Stimulated activated naive CD4-positive, alpha-beta T cell (primary cell): ENCODE measurements around the gene CD81.

ENCODE experiments used
- DNase-seq, 6 experiments: peaks; one replicate each; lab custom pipeline; 2025; lab: John Stamatoyannopoulos, UW

Gene CD81

DNA sequence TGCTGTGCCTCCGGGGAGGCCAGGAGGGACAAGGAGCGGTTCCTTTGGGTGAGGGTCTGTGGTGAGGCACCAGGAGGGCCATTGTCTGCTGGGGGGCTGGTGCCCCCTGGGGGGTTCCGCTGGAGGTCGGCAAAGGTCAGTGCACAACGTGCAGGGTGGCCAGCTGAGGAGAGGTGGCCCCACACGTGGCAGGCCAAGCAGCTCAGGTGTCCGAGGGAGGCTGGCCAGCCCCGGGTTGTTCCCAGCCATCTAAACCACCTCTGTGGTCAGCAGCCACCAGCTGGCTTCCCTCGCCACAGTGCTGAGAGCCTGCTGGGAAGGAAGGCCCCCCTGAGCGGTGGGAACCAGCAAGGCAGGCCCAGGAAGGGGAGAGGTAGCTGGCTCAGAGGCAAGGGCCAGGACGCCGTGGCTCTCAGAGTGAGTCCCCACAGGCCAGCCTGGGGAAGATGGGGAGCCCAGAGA, 27.7 kb downstream of the CD81 start:
- DNase-seq, result no peak

DNA sequence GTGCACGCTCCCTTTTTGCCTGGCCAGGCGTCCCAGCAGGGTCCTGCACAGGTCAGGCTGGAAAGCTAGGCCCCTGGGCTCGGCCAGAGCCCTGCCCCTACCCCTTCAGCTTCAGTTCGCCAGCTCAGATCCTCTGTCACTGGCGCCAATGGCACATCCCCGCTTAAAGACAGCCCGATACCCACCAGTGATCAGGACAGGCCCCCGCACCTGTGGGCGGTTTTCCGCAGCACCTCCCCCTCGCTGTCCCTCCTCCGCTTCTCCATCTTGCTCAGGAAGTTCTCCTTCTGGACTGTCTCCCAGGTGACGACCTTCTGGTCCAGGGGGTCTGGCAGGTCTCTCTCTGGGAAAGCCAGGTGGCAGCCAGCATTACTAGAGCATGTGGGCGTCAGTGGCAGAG, 29.3 kb downstream of the CD81 start:
- no peak for DNase-seq

DNA sequence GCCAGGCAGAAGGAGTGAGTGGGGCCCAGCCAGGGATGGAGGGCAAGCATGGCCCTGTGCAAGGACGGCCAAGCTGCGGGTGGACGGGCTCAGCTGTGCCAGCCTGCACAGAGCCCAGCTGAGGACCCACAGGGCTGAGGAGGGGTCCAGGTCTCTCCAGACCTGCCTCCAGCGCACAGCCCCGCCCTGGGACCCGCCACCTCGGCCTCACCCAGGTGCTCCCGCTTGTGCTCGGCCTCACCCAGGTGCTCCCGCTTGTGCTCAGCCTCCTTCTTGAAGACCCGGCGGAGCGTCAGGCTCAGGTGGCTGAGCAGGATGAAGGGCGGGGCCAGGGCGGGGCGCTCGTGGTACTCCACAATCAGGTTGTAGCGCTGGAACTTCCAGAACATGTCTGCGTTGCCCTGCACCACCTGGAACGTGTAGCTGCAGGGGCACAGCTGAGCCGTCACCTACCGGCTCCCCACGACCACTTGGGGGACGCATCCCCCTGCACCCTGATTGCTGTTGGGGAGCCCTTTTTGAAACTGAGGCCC, 29.8 kb downstream of the CD81 start:
- DNase-seq, result no peak

DNA sequence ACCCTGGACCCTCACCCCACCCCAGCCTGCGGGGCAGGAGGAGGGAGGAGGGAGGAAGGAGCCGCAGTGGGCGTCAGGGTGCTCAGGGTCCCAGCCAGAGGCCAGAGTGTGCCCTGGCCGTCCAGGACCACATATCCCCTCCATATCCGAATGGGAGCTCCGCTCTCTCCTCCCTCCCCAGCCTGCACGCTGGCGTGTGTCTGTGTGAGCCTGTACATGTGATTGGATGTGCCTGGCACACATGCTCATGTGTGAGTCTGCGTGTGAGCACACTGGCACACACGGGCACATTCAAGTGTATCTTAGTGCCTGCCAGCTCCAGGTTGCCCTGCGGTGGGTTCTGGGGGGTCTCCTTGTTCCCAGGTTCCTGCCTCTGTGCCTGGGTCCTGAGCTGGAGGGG, 31.6 kb downstream of the CD81 start:
- no peak for DNase-seq

DNA sequence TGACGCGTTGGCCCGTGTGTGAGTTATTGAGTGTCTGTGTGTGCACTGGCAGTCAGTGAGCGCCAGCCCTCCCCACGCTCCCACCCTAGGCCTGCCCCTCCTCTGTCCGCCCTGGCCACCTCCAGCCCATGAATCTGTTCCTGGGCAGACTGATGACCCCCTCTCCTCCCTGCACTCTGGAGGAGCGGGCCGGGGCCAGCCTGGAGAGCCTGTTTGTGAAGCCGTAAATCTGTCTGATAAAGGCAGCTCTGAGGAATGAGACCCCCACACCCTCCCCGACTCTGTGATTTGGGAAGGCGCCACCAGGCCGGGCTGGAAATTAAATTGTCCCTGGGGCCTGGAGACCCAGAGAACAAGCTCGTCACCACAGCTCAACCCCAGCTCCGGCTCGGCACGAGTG, 32.0 kb downstream of the CD81 start:
- DNase-seq, result no peak

DNA sequence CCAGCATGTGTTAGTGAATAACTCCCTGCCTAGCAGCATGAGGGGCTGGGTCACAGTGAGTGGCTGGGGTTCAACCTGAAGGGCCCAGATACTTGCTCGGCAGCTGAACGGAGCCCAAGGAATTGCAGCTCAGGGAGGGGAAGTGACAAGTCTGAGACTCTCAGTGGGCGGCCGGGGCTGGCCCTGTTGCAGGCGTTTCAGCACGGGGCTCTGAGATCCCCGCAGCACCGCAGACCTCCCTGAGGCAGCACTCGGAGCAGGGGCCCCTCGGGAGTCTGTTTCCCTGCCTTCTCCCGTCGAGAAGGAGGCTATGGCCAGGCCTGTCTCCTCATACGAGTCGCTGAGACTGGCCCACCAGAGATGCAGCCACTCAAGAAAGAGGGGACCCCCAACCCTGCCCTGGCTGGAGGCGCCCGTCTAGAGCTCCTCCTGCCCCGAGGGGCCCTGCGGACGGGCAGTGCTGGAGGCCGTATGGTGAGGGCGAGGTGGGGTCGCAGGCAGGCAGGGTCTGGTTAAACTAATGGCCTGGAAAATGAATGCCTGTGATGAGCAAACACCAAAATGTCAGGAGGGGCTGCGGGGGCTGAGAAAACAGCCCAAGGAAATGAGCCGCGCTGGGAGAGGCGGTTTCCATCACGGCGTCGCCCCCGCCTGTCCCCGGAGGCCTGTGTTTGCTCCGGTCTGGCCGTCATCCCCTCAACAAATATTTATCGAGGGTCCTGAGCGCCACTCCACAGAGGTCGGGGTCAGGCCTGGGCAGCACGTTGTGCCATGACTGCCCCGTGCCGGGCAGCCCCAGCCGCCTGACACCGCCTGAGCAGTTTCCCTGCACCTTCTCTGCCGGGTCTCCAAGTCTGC, 32.7 kb downstream of the CD81 start:
- DNase-seq, result no peak

DNA sequence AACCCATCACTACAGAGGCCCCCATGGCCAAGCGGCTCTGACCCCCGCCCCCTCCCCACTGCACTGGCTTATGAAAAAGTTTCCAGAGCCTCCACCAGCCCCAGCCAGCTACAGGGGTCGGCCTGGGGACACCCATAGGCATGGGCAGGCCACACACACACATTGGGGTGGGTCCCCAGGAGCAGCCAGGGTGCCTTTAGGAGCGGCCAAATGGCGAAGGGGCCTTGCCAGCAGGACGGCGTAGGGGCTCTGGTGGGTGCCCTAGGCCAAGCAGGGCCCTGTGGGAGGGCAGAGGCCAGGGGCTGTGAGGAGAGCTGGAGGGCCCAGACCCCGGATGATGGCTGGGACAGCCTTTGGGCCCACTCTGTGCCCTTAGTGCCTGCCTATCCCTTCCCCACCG, 33.5 kb downstream of the CD81 start:
- DNase-seq, result no peak

DNA sequence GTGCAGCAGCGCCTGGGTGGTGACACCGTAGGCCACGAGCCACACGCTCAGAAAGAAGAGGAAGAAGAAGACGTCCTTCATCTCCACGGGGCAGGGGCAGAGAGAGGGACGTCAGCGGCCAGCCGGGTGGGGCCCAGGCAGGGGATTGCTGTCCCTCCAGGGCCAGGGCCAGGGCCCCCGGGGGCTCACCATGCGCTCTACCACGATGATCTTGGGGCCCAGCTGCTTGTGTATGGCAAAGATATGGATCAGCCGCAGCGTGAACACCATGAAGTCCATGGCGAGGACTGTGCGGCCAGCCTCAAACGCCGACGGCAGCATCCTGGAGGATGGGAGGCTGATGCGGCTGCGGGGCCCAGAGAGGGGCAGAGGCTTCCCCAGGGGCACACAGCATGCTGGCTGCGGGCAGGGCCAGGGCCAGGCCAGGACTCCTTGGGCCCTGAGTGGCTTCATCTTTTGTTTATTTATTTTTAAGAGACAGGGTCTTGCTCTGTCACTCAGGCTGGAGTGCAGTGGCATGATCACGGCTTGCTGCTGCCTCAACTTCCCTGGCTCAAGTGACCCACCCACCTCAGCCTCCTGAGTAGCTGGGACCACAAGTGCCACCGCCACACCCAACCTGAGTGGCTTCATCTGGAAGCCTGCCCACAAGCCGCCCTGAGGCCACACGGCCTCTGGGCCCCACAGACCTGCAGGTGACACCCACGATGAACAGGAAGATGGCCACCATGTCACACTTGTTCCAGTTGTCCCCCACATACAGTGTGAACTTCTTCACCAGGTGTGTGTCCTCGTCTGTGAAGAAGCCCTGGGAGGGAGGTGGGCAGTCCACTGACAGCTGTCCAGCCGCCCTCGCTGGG, 34.6 kb downstream of the CD81 start:
- DNase-seq, result no peak

DNA sequence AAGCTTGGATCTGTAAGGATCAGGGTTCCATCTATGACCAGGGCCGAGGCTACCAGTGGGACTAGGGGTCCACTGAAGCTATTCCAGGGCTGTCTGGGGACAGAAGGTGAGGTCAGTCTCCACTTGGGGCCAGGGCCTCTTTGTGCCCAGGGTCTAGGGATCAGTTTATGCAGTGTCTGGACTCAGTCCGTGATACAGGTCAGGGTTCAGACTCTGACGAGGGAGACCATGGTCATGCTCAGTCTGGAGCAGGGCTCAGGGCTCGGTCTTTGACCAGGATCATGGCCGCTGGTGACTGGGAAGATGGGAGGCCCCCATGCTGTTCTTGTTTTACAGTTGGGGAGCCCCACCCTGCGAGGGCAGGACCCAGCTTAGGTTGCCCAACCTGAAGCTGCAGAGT, 35.2 kb downstream of the CD81 start:
- no peak for DNase-seq

DNA sequence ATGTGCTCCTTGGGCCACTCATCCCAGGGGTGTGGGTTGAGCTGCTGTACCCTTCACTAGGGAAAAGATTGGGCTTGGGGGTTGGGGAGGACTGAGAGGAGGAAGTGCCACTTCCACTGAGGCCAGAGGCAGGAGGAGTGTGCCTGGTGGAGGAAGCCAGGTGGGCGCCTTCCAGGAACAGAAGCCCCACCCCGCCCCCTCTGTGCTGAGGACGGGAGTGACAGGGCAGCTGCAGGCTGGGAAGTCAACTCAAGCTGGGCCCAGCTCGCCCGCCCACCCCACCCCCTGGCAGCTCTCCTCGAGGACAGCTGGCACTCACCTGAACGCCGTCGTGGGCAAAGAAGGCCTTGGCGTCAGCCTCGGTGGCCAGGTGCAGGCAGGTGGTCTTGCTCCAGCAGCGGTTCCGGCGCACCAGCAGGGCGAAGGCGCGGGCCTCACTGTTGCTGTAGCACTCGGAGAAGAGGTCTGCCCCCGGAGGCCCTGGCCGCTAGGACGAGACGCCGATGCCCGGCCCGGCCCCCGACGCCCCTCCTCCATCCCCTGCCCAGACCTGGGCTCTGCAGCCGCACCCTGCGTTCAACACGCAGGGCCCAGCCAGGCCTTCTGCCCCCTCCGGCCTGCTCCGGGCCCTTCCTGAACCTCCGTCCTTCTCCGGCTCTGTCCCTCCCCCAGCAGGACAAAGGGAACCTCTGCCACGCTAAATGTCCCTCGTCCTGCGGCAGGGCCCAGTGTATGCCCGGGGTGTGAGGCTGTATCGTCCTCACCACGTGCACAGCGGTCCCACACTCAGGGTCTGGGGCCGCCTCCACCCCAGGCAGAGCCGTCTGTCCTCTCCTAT, 36.9 kb downstream of the CD81 start:
- DNase-seq, result no peak

DNA sequence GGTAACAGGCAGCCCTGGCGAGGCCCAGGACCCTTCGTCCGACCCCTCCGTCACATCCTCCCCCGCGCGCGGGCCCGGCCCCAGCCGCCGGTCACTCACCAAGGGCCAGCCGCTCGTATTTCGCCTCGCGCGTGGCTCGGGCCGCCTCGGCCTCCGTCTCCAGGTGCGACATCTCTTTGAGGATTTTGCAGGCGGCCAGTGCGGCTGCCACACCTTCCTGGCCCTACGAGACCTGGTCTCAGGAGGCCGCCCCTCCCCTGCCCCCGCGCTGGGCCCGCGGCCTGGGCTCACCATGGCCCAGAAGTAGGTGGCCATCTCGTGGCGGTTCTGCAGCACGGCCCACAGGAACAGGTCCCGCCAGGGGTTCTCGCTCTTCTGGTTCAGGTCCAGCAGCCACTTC, 37.5 kb downstream of the CD81 start:
- DNase-seq, result no peak

DNA sequence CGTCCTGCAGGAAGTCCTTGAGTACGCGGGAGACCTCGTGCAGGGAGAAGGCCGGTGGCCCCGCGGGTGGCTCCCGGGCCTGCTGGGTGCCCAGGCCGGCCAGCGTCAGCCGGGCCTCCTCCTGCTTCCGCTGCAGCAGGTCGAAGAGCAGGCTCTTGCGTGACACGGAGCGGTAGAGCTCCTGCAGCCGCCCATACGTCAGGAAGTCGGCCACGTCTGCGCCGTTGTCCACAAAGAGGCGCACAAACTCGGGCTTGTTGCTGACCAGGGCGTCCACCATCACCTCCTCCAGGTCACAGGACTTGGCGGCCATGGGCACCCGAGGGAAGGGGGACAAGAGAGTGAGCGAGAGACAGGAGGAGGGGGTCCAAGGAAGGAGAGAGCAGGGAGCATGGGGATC, 38.1 kb downstream of the CD81 start:
- DNase-seq, result no peak

DNA sequence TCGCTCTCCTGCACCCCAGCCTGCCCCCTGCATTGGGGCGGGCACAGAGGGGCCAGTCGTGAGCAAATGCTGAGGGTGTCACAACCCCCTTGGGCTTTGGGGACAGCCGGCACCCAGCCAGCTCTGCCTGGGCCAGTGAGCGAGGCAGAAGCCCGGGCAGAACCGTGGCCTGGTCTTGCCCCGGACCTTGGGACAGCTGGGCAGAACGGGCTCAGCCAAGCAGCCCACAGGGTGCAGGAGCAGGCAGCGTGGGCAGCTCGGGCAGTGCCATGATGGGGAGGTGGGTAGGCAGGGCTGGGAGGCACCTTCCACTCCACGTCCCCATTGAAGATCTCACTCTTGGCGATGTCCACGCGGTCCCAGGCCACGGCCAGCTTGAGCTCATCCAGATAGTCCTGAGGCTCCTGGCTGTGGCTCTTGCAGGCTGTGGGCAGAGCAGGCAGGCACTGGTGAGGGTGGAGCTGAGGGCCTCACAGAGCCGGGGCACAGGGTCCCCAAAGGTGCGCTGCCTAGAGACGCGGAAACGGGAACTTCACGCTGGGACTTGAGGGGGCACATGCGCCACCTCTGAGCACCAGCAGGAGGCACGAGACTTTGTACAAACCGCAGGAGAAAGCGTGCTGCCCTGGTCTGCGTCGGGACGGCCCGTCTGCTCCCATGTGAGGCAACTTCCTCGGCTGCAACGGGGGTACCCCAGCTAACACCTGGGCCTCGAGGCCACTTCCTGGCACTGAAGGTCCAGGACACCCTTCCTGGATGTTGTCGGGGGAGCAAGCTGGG, 38.7 kb downstream of the CD81 start:
- no peak for DNase-seq

DNA sequence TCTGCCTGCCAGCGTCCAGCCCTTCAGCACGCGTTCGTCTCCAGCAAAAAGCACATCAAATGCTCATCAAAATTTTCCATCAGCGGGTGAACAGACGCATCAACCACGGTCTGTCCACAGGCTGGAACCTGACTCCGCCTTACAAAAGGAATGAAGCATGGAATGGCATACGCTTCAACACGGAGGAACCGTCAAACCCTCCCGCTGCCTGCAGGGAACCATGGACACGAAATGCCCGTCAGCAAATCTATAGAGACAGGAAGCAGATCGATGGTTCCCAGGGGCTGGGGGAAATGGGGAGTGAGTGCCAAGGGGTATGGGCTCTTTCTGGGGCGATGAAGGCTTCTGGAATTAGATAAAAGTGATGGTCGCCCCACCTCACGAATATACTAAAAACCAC, 39.7 kb downstream of the CD81 start:
- DNase-seq, result no peak

DNA sequence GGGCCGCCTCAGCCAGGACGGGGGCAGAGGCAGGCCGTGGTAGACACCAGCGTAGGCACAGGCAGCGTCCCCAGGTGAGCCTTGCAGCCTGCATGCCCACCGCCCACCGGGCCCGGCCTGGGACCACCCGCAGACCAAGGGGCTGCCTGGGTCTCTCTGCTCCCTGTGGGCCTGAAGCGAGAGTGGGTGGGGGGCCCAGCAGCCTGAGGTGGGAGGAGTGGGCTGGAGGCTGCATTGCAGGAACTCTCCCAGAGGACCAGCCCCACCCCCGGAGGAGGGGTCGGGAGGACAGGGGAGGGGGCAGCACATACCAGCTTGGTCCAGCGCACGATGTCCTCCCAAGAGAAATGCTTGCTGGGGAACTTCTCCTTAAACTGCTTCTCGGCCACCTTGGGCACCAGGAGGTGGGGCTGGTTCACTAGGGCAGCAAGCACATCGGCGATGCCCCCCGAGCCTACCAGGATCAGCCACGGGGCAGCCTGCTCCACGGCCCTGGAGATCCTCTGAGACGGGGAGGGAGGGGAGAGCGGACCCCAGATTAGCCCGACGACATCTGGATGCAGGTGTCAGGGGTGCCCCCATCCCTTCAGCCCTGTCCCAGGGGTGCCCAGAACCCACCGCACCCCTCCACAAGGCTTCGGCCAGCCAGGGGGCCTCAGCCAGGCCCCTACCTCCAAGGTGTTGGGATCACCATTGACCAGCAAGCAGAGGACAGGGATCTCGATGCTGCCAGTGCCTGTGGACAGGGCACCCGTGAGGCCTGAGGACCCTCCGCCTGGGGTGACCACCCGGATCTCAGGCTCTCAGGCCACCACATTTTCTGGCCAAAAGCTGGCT, 41.0 kb downstream of the CD81 start:
- DNase-seq, result no peak

DNA sequence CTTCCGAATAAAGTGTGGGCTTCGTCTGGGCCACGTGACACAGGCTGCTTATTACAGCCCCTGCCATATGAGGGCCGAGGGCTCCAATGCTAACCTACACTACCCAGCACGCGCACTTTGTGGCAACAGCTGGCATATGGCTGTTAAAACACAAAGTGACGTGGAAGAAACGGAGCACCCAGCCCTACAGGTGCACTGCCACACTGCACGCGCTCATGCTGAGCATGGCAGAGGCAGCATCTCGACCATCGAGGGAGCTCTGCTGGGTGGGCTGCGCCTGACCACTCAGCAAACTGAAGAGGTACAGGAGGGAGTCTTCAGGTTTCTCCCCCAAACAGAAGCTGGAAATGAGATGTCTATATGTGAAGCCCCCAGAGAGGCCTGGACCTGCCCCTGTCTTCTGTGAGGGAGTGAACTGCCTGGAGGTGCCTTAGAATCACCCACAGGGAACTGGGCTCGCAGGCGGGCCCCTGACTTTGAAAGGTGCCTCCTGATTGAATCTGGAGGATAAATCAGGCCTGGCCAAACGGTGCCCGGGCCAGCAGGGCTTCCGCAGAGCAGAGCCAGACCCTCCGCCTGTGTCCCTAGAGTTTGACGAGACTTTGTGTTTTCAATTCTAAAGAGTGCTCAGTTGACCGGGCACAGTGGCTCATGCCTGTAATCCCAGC, 41.7 kb downstream of the CD81 start:
- DNase-seq, result no peak

DNA sequence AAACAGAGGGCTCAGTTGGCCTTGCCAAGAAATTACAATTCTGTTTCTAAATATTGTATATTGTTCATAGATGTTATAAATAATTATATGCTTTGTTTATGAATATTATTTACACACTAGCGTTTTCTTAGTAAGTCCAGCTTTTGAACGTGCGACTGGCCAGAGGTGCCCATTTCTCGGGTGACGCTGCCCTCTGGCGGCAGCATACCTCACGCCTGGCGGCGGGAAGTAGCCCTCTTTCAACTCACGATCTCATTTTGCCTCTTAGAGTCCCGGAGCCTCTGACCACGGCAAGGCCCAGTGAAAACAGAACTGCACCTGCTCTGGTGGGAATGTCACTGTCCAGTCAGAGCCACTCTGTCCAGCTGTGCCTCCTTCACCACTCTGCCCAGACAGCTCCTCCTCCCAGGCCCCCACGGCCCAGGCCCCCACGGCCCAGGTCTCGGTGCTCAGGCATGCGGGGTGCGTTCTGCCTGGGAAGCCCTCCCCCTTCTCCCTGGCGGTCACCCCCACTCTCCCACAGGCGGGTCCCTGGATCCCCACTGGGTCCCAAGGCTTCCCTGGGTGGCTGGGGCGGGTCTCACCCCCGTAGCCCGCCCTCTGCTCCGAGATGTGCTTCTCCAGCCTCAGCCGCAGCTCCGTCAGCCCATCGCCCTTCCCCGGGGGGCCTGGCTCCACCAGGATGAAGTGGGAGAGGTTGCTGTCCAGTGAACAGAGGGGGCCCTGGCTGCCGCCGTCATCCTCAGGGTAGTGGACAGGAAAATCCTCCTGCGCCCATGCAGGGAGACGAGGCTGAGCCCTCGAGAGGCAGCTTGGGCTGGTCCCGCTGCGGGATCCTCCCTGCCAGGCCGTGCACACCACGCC, 42.8 kb downstream of the CD81 start:
- DNase-seq, result peak in 5 of 6 experiments; percentile 21 to 54 (median 48)

DNA sequence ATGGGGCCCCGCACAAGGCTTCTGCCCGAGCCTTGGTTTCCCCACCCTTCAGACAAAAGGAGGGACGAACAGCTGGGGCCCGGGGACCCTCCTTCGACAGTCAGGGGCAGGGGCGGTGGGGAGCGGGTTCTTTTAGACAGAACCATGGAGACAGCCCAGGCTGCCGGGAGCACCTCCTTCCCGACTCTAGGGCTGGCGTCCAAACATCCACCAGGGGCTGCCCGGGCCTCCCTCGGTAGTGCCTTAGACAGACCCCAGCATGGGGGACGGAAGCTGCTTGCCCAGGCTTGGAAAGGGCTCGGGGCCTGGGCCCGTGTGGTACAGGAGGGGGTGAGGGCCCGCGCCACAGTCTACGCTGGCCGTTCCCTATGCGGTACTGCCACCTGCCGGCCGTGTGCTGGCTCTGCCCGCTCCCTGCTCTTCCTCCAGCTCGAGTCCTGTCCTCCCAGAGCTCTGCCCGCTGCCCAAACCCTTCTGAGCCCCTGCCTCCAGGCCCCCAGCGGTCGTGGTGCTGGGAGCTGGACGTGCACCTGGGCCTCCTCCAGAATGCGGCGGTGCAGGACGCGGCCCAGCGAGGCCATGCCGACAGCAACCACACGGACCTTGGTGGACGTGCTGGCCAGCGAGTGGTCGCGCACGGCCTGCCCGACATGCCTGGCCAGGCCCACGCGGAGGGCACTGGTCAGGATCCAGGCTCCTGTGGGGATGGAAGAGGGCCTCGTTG, 43.6 kb downstream of the CD81 start:
- peak; percentile 37 to 75 (median 62) for DNase-seq
